Measurements from ENCODE around the gene RNF31. TPM values are rescaled to one million over a fixed set of nuclear protein-coding genes. Genes with fewer than 3 reads are reported as not detected.

The RNF31 gene
- total RNA-seq (2014; rRNA removed; shearing (Covaris generic)) (37.8 and 66.1 TPM in 2 replicates), total RNA-seq (2022) (57.8 and 58.1 TPM in 2 replicates), Bru-seq, nascent RNA (percentile 61 among the genes with signal in this experiment), BruChase-seq, experiment 1, labeled RNA remaining after a 6-hour chase (percentile 73 among the genes with signal in this experiment), BruChase-seq, experiment 2, labeled RNA remaining after a 2-hour chase (percentile 75 among the genes with signal in this experiment)
- long read RNA-seq, transcript RNF31-201 (21 exons, 3,627 nt), result major isoform, 7 of 22 reads
- long read RNA-seq, partial matches to known transcripts, result 7 of 22 reads
- long read RNA-seq, other reads (novel, unspliced or antisense), result 7 of 22 reads

DNA sequence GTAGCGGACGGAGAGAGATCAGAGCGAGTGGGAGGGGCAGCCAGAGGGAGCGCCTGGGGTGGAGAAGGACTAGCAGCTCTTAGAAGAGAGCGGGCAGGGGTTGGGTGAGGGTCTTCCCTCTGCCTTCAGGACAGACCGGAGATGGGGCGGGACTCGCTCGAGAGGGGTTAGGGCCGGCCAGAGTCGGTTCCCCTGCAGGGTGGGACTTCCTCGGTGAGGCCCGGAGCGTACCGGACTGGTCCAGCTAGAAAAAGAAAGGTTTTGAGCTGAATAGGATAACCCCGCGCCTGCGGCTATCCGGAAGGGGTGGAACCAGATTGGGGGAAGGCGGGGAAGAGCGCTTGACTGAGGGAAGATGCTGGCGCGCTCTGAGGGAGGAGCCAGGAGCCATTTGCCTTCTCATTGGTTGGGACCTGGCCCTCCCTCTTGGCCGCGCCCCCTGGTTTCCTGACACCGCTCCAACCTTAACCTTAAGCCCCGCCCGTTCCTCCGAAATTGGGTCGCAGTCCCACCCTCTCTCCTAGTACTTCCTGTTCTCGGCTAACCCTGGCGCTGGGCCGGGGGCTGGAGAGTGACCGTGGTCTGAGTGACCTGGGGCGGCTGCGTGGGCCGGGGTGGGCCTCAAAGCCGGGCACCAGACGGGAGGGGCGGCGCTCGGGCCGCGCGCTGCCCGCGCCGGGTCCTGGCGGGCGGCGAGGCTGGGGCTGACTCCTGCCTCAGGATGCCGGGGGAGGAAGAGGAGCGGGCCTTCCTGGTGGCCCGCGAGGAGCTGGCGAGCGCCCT, at the start of gene RNF31:
Gene RNF31 (plus strand): TSS at position 521 of the 783 bp plus-strand sequence. CDS start 201 bp downstream, at position 722.
- intact Hi-C loops (cut with micrococcal nuclease; ENCODE audit: unreplicated experiment), result loop anchor here (1.0 to 10.0 kb wide), 5 partner anchors 14 to 842 kb away; partner anchors contain the start of genes BCL2L2, CHMP4A, IRF9 and PCK2
- peak within 1 kb of the TSS; percentile 94 for H3K4me3 ChIP-seq (ENCODE audit: low read depth, low read length, poor library complexity, severe bottlenecking)
- H3K27ac ChIP-seq (ENCODE audit: low read depth, low read length, poor library complexity, severe bottlenecking), result peak within 1 kb of the TSS; percentile 82
- CTCF ChIA-PET (ENCODE audit: unreplicated experiment), result interaction anchor here (1.1 to 1.3 kb wide), 2 partner anchors 14 to 95 kb away, joined by 3 to 4 read pairs; partner anchors contain the start of genes IRF9 and TINF2
- BruUV-seq (replicated peaks), result no TSS peak
- TF ChIP-seq, protein P1, sequence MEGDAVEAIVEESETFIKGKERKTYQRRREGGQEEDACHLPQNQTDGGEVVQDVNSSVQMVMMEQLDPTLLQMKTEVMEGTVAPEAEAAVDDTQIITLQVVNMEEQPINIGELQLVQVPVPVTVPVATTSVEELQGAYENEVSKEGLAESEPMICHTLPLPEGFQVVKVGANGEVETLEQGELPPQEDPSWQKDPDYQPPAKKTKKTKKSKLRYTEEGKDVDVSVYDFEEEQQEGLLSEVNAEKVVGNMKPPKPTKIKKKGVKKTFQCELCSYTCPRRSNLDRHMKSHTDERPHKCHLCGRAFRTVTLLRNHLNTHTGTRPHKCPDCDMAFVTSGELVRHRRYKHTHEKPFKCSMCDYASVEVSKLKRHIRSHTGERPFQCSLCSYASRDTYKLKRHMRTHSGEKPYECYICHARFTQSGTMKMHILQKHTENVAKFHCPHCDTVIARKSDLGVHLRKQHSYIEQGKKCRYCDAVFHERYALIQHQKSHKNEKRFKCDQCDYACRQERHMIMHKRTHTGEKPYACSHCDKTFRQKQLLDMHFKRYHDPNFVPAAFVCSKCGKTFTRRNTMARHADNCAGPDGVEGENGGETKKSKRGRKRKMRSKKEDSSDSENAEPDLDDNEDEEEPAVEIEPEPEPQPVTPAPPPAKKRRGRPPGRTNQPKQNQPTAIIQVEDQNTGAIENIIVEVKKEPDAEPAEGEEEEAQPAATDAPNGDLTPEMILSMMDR (conservative IDR thresholded peaks at IDR 0.05; ENCODE audit: low read length), result no peak
- TF ChIP-seq EZH2phosphoT487 (IDR thresholded peaks at IDR 0.05; ENCODE audit: borderline replicate concordance, low read depth, low read length), result no peak
- H3K79me2 ChIP-seq (ENCODE audit: insufficient read depth, low read depth, low read length), result peaks cover 19% of the 10 kb centered on the region; the same call in 1 of the 2 replicates
- H3K36me3 ChIP-seq (ENCODE audit: insufficient read depth, low read length), result peaks cover 57% of the 10 kb centered on the region
- H4K20me1 ChIP-seq (ENCODE audit: insufficient read depth, low read length), result no peaks in the 10 kb centered on the region
- peak within 1 kb of the TSS; percentile 76; the same call in 1 of the 2 replicates for H2AFZ ChIP-seq (ENCODE audit: low read length)
- H3K9me3 ChIP-seq (ENCODE audit: low read length), result no peaks in the 10 kb centered on the region
- peak within 1 kb of the TSS; percentile 96 for H3K4me2 ChIP-seq (ENCODE audit: low read length)
- H3K9me2 ChIP-seq (ENCODE audit: insufficient read depth, low read length), result no peaks in the 10 kb centered on the region
- POLR2A ChIA-PET, result interaction anchor here (0.5 to 3.9 kb wide), 14 partner anchors 9 to 124 kb away, joined by 3 to 32 read pairs (median 5); partner anchors contain the start of genes CHMP4A, DCAF11, IPO4 and IRF9
- DNase-seq (ENCODE audit: low spot score), result peak; percentile 99
- peaks cover 20% of the 10 kb centered on the region for H3K4me1 ChIP-seq (ENCODE audit: insufficient read depth, low read length, poor library complexity, severe bottlenecking)

DNA sequence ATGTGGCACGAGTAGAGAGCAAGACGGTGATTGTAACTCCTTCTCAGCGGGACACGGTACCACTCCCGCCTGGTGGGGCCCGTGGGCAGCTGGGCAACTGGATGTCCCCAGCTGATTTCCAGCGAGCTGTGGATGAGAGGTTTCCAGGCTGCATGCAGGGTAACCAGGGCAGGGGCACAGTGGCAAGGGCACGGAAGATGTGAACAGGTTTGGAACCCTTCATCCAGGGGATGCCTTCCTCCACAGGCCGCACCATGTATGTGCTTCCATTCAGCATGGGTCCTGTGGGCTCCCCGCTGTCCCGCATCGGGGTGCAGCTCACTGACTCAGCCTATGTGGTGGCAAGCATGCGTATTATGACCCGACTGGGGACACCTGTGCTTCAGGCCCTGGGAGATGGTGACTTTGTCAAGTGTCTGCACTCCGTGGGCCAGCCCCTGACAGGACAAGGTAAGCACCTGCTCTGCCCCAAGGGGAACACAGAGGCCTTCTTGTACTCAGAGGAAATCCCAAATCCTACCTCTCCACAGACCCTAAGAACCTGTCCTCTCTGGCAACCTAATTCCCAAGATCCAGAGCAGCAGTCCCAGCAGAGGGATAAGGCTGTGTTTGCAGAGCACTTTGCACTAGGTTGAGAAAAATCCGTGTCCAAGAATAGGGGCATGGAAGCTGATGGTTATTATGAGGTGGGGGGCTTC, 48.9 kb upstream of the RNF31 start:
- ChIA-PET CTCF (ENCODE audit: unreplicated experiment) (interaction anchor here (0.6 kb wide), 1 partner anchor 10 kb away, joined by 3 read pairs; no protein-coding TSS in a partner anchor), POLR2A (no interaction called here)
- no TSS peak for BruUV-seq (replicated peaks)
- no peaks in the 10 kb centered on the region for H3K9me3 ChIP-seq (ENCODE audit: low read length)
- H3K79me2 ChIP-seq (ENCODE audit: insufficient read depth, low read depth, low read length), result no peaks in the 10 kb centered on the region
- no peaks in the 10 kb centered on the region for H3K9me2 ChIP-seq (ENCODE audit: insufficient read depth, low read length)
- TF ChIP-seq, protein P1 (conservative IDR thresholded peaks at IDR 0.05; ENCODE audit: low read length), result no peak
- no peak for TF ChIP-seq EZH2phosphoT487 (IDR thresholded peaks at IDR 0.05; ENCODE audit: borderline replicate concordance, low read depth, low read length)
- no peaks in the 10 kb centered on the region; the same call in 1 of the 2 replicates for H3K36me3 ChIP-seq (ENCODE audit: insufficient read depth, low read length)
- no peak overlapping the region for H3K4me3 ChIP-seq (ENCODE audit: low read depth, low read length, poor library complexity, severe bottlenecking)
- no peak overlapping the region for H2AFZ ChIP-seq (ENCODE audit: low read length)
- H3K27ac ChIP-seq (ENCODE audit: low read depth, low read length, poor library complexity, severe bottlenecking), result no peak overlapping the region
- H3K4me2 ChIP-seq (ENCODE audit: low read length), result no peak overlapping the region
- no peaks in the 10 kb centered on the region for H4K20me1 ChIP-seq (ENCODE audit: insufficient read depth, low read length)
- DNase-seq (ENCODE audit: low spot score), result no peak
- H3K4me1 ChIP-seq (ENCODE audit: insufficient read depth, low read length, poor library complexity, severe bottlenecking), result peaks cover 18% of the 10 kb centered on the region
- intact Hi-C loops (cut with micrococcal nuclease; ENCODE audit: unreplicated experiment), result no loop called here

Data from OCI-LY7 (cell line).